HepG2 (cell line): ENCODE measurements around the gene MUCL3. TPM values are rescaled to one million over a fixed set of nuclear protein-coding genes. Genes with fewer than 3 reads are reported as not detected.

ENCODE experiments used
- ATAC-seq: fragments of 200-7000 bp; cut with Tn5 transposase; 3 replicates; pipeline ENCODE4 v1.9.1; 2020; ENCODE audit warnings: mild to moderate bottlenecking, moderate library complexity
- BruUV-seq: library from RNA; stranded (reverse); fragments of 400-500 nt; replicated peaks from 2 replicates; lab custom pipeline; 2021; lab: Mats Ljungman, UMichigan
- CTCF ChIA-PET: fragments of 300-600 bp; formaldehyde crosslinking; extraction: SDS; loops from one replicate; lab custom pipeline; 2021; ENCODE audit warnings: low total read pairs, inconsistent platforms, low intra/inter-chr PET ratio; lab: Yijun Ruan, JAX
- POLR2A ChIA-PET: fragments of 350-600 bp; sonication (Branson Sonifier 250); formaldehyde crosslinking; loops from one replicate; lab custom pipeline; 2020; ENCODE audit warnings: antibody characterized with exemption, inconsistent platforms; lab: Yijun Ruan, JAX
- DNase-seq: peaks from one replicate; pipeline ENCODE4 v3.0.0-alpha.2; 2015; ENCODE audit warnings: low spot score
- FAIRE-seq: peaks from 3 replicates; lab custom pipeline; 2011; peaks lifted over from hg19 to GRCh38; lab: Jason Lieb, UNC
- H2AFZ ChIP-seq: one replicate; pipeline ENCODE4 v1.6.1; 2011; ENCODE audit warnings: low read length, inconsistent platforms
- H3K27ac ChIP-seq: fragments of 300-600 bp; 3 replicates; pipeline ENCODE4 v1.8.0; 2011; ENCODE audit warnings: mixed run types, mild to moderate bottlenecking, mixed read lengths, low read length, inconsistent platforms; ENCODE audit not compliant: insufficient read depth; ENCODE audit errors: extremely low read length
- H3K27me3 ChIP-seq, 2 experiments: fragments of 200-600 bp in 1 of 2; 2 replicates in 1 of 2; 3 replicates in 1 of 2; pipeline versions ENCODE4 v1.6.0 to v1.8.0; 2011; ENCODE audit warnings: low read length in 2 of 2, mild to moderate bottlenecking in 2 of 2, moderate library complexity in 2 of 2, inconsistent platforms in 1 of 2; ENCODE audit not compliant: insufficient read depth in 2 of 2, control insufficient read depth in 1 of 2
- H3K36me3 ChIP-seq, 2 experiments: fragments of 200-600 bp in 1 of 2; replicated peaks in 1 of 2; 2 replicates in 1 of 2; 3 replicates in 1 of 2; pipeline versions ENCODE4 v1.5.1 to v1.8.0; 2011; ENCODE audit warnings: low read length in 2 of 2, inconsistent platforms in 1 of 2; ENCODE audit not compliant: insufficient read depth in 2 of 2, control insufficient read depth in 1 of 2
- H3K4me1 ChIP-seq: 2 replicates; pipeline ENCODE4 v1.5.1; 2012; ENCODE audit warnings: low read length, inconsistent platforms; ENCODE audit not compliant: insufficient read depth
- H3K4me2 ChIP-seq: 2 replicates; pipeline ENCODE4 v1.6.0; 2011; ENCODE audit warnings: low read depth, low read length, inconsistent platforms
- H3K4me3 ChIP-seq, 3 experiments: fragments of 200-600 bp in 1 of 3; sonication (generic), shearing (Covaris generic) in 1 of 3; replicated peaks in 1 of 3; 2 replicates each; pipeline ENCODE4 v1.5.1; 2011 to 2016; ENCODE audit warnings: low read length in 3 of 3, inconsistent platforms in 2 of 3, low read depth in 2 of 3, mild to moderate bottlenecking in 2 of 3, control low read depth in 1 of 3, mixed read lengths in 1 of 3; ENCODE audit not compliant: insufficient read depth in 1 of 3
- H3K79me2 ChIP-seq: one replicate; pipeline ENCODE4 v1.6.1; 2011; ENCODE audit warnings: low read length, inconsistent platforms; ENCODE audit not compliant: insufficient read depth
- H3K9ac ChIP-seq: 2 replicates; pipeline ENCODE4 v1.6.0; 2011; ENCODE audit warnings: mild to moderate bottlenecking, low read depth, low read length, inconsistent platforms; ENCODE audit not compliant: insufficient read depth
- H3K9me3 ChIP-seq: 2 replicates; pipeline ENCODE4 v1.5.1; 2012; ENCODE audit warnings: mild to moderate bottlenecking, low read length
- H4K20me1 ChIP-seq: 2 replicates; pipeline ENCODE4 v1.6.0; 2011; ENCODE audit warnings: inconsistent platforms, mild to moderate bottlenecking, low read length, moderate library complexity; ENCODE audit not compliant: insufficient read depth
- ARNT ChIP-seq: fragments of 450-650 bp; IDR thresholded peaks from 2 replicates; pipeline ENCODE4 v1.6.1; 2017
- CENPBD1 ChIP-seq: sonication (generic); formaldehyde crosslinking; IDR thresholded peaks from 2 replicates; pipeline ENCODE4 v1.8.0; 2022; ENCODE audit warnings: missing genetic modification reagents, low read depth, mild to moderate bottlenecking, borderline replicate concordance
- E2F5 ChIP-seq: sonication (generic); formaldehyde crosslinking; conservative IDR thresholded peaks from 2 replicates; pipeline ENCODE4 v1.4.0; 2020; ENCODE audit warnings: missing genetic modification reagents
- GLI4 ChIP-seq: sonication (generic); formaldehyde crosslinking; IDR thresholded peaks from 2 replicates; pipeline ENCODE4 v1.5.1; 2020; ENCODE audit warnings: missing genetic modification reagents, mild to moderate bottlenecking, moderate library complexity, borderline replicate concordance
- HDAC6 ChIP-seq: fragments of 200-600 bp; sonication (generic); IDR thresholded peaks from 2 replicates; pipeline ENCODE4 v1.7.0; 2017; ENCODE audit warnings: mild to moderate bottlenecking, antibody characterized with exemption, low read length, low read depth
- HNRNPH1 ChIP-seq: fragments of 200-400 bp; formaldehyde crosslinking; optimal IDR thresholded peaks from 2 replicates; pipeline ENCODE3; 2017; ENCODE audit warnings: mild to moderate bottlenecking, low read depth, low read length
- MTF1 ChIP-seq: sonication (generic); formaldehyde crosslinking; IDR thresholded peaks from 2 replicates; pipeline ENCODE4 v1.5.0; 2020; ENCODE audit warnings: missing genetic modification reagents
- NAIF1 ChIP-seq: sonication (generic); formaldehyde crosslinking; IDR thresholded peaks from 2 replicates; pipeline ENCODE4 v1.5.0; 2020; ENCODE audit warnings: mild to moderate bottlenecking, missing genetic modification reagents, borderline replicate concordance
- SOX6 ChIP-seq, 2 experiments: fragments of 450-650 bp in 1 of 2; sonication (generic) in 1 of 2; formaldehyde crosslinking in 1 of 2; IDR thresholded peaks; 2 replicates each; pipeline versions ENCODE4 v1.4.0 to v1.6.1; 2017 to 2020; ENCODE audit warnings: antibody characterized with exemption in 1 of 2, mild to moderate bottlenecking in 1 of 2, missing genetic modification reagents in 1 of 2
- TCF7 ChIP-seq: sonication (generic); IDR thresholded peaks from 2 replicates; pipeline ENCODE4 v1.6.1; 2016; ENCODE audit warnings: antibody characterized with exemption, low read depth
- U2AF2 ChIP-seq: fragments of 200-400 bp; formaldehyde crosslinking; IDR thresholded peaks from 2 replicates; pipeline ENCODE4 v1.6.1; 2017; ENCODE audit warnings: low read depth, mild to moderate bottlenecking, low read length
- ZMYM2 ChIP-seq: sonication (generic); formaldehyde crosslinking; IDR thresholded peaks from 2 replicates; pipeline ENCODE4 v1.8.0; 2022; ENCODE audit warnings: mild to moderate bottlenecking, missing genetic modification reagents
- ZNF563 ChIP-seq: sonication (generic); formaldehyde crosslinking; IDR thresholded peaks from 2 replicates; pipeline ENCODE4 v1.8.0; 2022; ENCODE audit warnings: mild to moderate bottlenecking, moderate library complexity, missing genetic modification reagents
- ZNF639 ChIP-seq: conservative IDR thresholded peaks from 2 replicates; pipeline ENCODE4 v1.6.1; 2018; ENCODE audit warnings: missing genetic modification reagents
- WGBS: methylation state at CpG from one replicate; pipeline ENCODE4 v1.1.6; 2017; ENCODE audit warnings: low lambda C conversion rate; 5-methylcytosine and 5-hydroxymethylcytosine counted together
- in situ Hi-C: cut with HindIII; loops from 2 replicates; pipeline ENCODE4 v1.10.0; 2017; ENCODE audit warnings: low pct_unique_long_range_greater_than_20kb; ENCODE audit not compliant: extremely low pct_ligation_motif_present
- intact Hi-C: fragments of 100-400 bp; cut with micrococcal nuclease; formaldehyde crosslinking; loops from one replicate; pipeline ENCODE4 v1.10.0; 2022; ENCODE audit not compliant: unreplicated experiment
- polyA plus RNA-seq, 8 experiments: library from polyadenylated mRNA; depleted of rRNA in 3 of 8; stranded (reverse) in 7 of 8; unstranded in 1 of 8; fragments of >200 nt; fragmentation: Illumina TruSeq in 4 of 8; extraction: Trizol in 4 of 8; gene quantifications; 2 replicates each; pipeline versions ENCODE4 v1.2.1 to v1.2.3, GENCODE V29; 2011 to 2016; ENCODE audit warnings: low read depth in 4 of 8, missing spikeins in 1 of 8, mixed read lengths in 1 of 8; ENCODE audit not compliant: insufficient read depth in 1 of 8
- total RNA-seq, 5 experiments: library from RNA; depleted of rRNA; stranded (reverse); fragments of >200 nt; fragmentation: Illumina TruSeq; extraction: Trizol; gene quantifications; 2 replicates each; pipeline ENCODE4 v1.2.3, GENCODE V29; 2016; ENCODE audit warnings: low read depth in 1 of 5

The MUCL3 gene
- total and polyA plus RNA-seq, 2 of the 13 experiments (the other 11 are each of a cell fraction or from before 2014, with no cell fraction given): not detected

- H3K4me1 ChIP-seq: peaks cover 8% of the 10 kb centered on the region; the same call in 1 of the 2 replicates
- ChIA-PET CTCF (no interaction called here), POLR2A (no interaction called here)
- no peak for FAIRE-seq
- H3K79me2 ChIP-seq: no peaks in the 10 kb centered on the region
- WGBS: 4% methylated on average over 4 of the region's 4 CpGs
- H3K4me3 ChIP-seq: no peak overlapping the region
- no peaks in the 10 kb centered on the region for H3K9me3 ChIP-seq
- no peak for DNase-seq
- H3K36me3 ChIP-seq: no peaks in the 10 kb centered on the region
- no TSS peak for BruUV-seq
- H3K4me2 ChIP-seq: no peak overlapping the region
- no peak for TF ChIP-seq HDAC6
- no peak for TF ChIP-seq ARNT
- TF ChIP-seq SOX6 (IDR thresholded peaks at IDR 0.05): no peak
- no peak for TF ChIP-seq SOX6 (CRISPR knock-in tag; IDR thresholded peaks at IDR 0.05)
- no peak for TF ChIP-seq GLI4 (CRISPR knock-in tag)
- TF ChIP-seq NAIF1 (CRISPR knock-in tag): no peak
- TF ChIP-seq ZNF639: no peak
- no peak for TF ChIP-seq U2AF2
- TF ChIP-seq ZMYM2: no peak
- TF ChIP-seq TCF7: no peak
- TF ChIP-seq MTF1 (CRISPR knock-in tag): no peak
- TF ChIP-seq ZNF563 (CRISPR knock-in tag): no peak
- TF ChIP-seq CENPBD1 (CRISPR knock-in tag): no peak
- TF ChIP-seq HNRNPH1: no peak
- no peak for TF ChIP-seq E2F5 (CRISPR knock-in tag)
- in situ Hi-C loops (no loop called here), intact Hi-C loops (no loop called here)
- no peak overlapping the region for H3K27ac ChIP-seq
- ATAC-seq: no peak
- H3K9ac ChIP-seq: no peak overlapping the region
- no peak overlapping the region for H2AFZ ChIP-seq
- H3K27me3 ChIP-seq: peaks cover 0 to 18% of the 10 kb centered on the region in 2 experiments; a peak in 3 of 5 replicates
- H4K20me1 ChIP-seq: no peaks in the 10 kb centered on the region
Observed at GRCh38 chr6:30947231-30947630, 6.5 kb downstream of the MUCL3 start.
